GM08714 (cell line): ENCODE results near the gene GZF1.

Experiments
- H3K4me3 ChIP-seq: fragments of 200-500 bp; sonication (Bioruptor generic); 2 replicates; pipeline ENCODE4 v1.5.1; 2014; ENCODE audit warnings: mild to moderate bottlenecking, low read length, inconsistent platforms
- ZNF274 ChIP-seq: IDR thresholded peaks from 2 replicates; pipeline ENCODE4 v1.6.1; 2012; ENCODE audit warnings: mild to moderate bottlenecking, low read depth, low read length

Gene GZF1

GRCh38 chr20:23415959-23416583 lies 54.1 kb downstream of the GZF1 start:
- no peak for TF ChIP-seq ZNF274
- H3K4me3 ChIP-seq: no peak overlapping the region

DNA sequence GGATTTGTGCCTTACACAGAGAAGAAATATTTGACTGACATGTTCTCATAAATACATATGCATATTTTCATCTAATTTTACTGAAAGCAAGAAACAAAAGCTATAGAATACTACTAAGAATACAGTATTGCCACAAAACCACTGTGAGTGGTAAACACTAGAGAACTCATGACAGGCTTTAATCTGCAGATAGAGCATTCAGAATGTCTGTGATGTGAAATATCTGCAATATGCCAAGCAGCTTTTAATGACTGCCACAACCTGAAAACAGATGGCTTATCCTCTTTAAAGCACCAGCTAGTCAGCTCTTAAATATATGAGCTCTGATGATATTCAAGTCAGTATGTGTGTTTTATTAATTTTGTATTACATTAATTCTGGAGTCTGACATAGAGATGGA lies 55.9 kb downstream of the GZF1 start:
- no peak overlapping the region for H3K4me3 ChIP-seq

DNA sequence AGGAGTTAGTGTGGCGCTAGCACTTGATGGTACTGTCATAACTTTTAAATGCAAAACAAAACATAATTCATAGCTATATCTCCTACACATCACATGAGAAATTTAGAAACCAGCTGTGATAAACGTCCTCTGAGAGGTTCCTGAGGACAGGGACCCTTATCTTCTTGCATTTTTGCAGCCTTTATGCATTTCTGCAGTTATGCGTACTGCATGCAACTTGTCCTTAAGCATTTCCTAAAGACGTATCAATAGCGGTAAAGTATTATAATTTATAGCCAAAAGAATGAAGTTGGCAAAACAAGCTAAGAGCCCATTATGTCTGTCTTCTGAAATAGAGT lies 57.6 kb downstream of the GZF1 start:
- peak overlapping the region; percentile 89; the same call in 1 of the 2 replicates for H3K4me3 ChIP-seq
- no peak for TF ChIP-seq ZNF274

More for the DNA sequence above, 55.9 kb downstream of the GZF1 start:
- no peak for TF ChIP-seq ZNF274

GRCh38 chr20:23419995-23420901 lies 58.3 kb downstream of the GZF1 start:
- no peak for TF ChIP-seq ZNF274
- H3K4me3 ChIP-seq: peak overlapping the region; percentile 89

DNA sequence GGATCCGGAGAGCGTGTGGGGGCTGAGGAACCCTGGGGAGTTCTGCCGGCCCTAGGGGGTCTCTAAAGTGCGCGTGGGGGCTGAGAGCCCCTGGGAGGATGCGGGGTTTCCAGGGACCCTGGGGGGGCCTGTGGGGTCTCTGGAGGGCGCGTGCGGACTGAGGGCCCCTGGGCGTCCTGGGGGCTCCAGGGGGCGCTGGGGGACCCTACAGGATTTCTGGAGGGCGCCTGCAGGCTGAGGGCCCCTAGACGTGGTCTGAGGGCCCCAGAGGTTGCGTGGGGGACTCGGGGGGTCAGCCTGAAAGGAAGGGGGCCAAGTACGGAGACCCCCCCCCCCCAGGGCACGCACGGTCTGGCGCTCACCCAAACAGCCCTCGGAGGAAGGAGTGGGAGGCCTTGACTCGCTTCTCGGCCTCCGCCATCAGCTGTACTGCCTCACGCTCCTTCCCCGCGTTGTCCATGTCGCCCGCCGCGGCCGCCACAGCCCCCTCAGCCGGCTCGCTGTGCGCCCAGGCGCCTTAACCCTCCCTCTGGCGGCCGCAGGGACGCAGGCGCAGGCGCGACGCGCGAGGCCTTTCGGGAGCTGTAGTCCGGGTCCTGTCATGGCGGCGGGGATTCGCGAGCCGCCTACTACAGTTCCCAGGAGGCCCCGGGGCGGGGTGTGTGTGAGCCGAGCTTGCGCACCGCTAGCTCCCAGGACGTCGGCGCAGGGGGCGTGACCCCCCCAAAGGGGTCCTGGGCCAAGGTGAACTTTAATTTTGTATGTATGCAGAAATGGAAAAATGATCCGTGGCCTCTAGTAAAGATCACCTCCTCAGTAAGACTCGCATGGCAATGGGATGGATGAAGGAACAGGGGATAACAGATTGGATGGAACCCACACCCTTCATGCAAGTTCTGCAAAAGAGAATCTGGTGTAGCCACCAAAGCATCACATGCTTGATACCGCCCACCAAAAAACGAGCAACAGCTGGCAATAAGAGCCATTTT lies 59.3 kb downstream of the GZF1 start, which contains the start of gene NAPB:
Gene NAPB, minus strand, starts transcription at position 546 of the 989 bp plus-strand sequence. Its CDS starts 86 bp downstream, at position 460.
- H3K4me3 ChIP-seq: peak within 1 kb of the TSS; percentile 89
- TF ChIP-seq ZNF274: no peak
